GM12864 (cell line): ENCODE measurements around the gene UNC5C.

ENCODE experiments used
- DNase-seq: peaks from one replicate; pipeline ENCODE4 v3.0.0-alpha.2; 2011; ENCODE audit warnings: low read depth
- H3K4me3 ChIP-seq: 2 replicates; pipeline ENCODE4 v1.5.1; 2011; ENCODE audit warnings: mild to moderate bottlenecking, low read depth, low read length, control low read depth
- CTCF ChIP-seq: IDR thresholded peaks from 2 replicates; pipeline ENCODE4 v1.5.1; 2011; ENCODE audit warnings: low read depth, mild to moderate bottlenecking, moderate library complexity, low read length, control low read depth, inconsistent platforms; ENCODE audit errors: missing control alignments

Gene UNC5C

GRCh38 chr4:95283320-95283719 lies 265.5 kb downstream of the UNC5C start:
- no peak overlapping the region for H3K4me3 ChIP-seq
- no peak for TF ChIP-seq CTCF
- DNase-seq = no peak

GRCh38 chr4:95272797-95273196 lies 276.0 kb downstream of the UNC5C start:
- TF ChIP-seq CTCF = no peak

GRCh38 chr4:95272036-95272435 lies 276.7 kb downstream of the UNC5C start:
- no peak for DNase-seq
- H3K4me3 ChIP-seq = no peak overlapping the region
- no peak for TF ChIP-seq CTCF

More at GRCh38 chr4:95272797-95273196, 276.0 kb downstream of the UNC5C start:
- H3K4me3 ChIP-seq = no peak overlapping the region
- no peak for DNase-seq

GRCh38 chr4:95268819-95269565 lies 279.8 kb downstream of the UNC5C start:
- no peak overlapping the region for H3K4me3 ChIP-seq
- DNase-seq = no peak
- TF ChIP-seq CTCF = no peak

- TF ChIP-seq CTCF = no peak
- no peak for DNase-seq
Observed at GRCh38 chr4:95267081-95267480, 281.7 kb downstream of the UNC5C start.

GRCh38 chr4:95265814-95266740 lies 282.7 kb downstream of the UNC5C start:
- no peak overlapping the region for H3K4me3 ChIP-seq
- TF ChIP-seq CTCF = no peak
- no peak for DNase-seq

More at GRCh38 chr4:95267081-95267480, 281.7 kb downstream of the UNC5C start:
- no peak overlapping the region for H3K4me3 ChIP-seq

GRCh38 chr4:95264843-95265242 lies 283.9 kb downstream of the UNC5C start:
- DNase-seq = no peak
- TF ChIP-seq CTCF = no peak
- no peak overlapping the region for H3K4me3 ChIP-seq
